ENCODE results near the gene SBF2.

Gene SBF2

DNA sequence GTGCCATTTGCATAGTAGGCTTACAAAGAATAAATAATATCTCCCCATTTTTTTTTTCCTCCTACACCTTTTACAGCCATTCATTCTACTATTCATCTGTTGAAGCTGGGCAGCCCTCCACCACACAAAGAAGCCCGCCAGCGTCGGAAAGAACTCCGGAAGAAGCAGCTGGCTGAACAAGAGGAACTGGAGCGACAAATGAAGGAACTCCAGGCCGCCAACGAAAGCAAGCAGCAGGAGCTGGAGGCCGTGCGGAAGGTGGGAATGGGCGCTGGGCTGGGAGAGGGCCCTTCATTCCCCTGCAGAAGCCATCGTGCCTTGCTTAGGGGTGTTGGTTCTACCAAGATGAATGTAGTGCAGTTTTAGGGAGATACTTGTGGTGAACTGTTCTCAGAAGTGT lies 561.6 kb downstream of the SBF2 start:
- TF ChIP-seq, protein P1, sequence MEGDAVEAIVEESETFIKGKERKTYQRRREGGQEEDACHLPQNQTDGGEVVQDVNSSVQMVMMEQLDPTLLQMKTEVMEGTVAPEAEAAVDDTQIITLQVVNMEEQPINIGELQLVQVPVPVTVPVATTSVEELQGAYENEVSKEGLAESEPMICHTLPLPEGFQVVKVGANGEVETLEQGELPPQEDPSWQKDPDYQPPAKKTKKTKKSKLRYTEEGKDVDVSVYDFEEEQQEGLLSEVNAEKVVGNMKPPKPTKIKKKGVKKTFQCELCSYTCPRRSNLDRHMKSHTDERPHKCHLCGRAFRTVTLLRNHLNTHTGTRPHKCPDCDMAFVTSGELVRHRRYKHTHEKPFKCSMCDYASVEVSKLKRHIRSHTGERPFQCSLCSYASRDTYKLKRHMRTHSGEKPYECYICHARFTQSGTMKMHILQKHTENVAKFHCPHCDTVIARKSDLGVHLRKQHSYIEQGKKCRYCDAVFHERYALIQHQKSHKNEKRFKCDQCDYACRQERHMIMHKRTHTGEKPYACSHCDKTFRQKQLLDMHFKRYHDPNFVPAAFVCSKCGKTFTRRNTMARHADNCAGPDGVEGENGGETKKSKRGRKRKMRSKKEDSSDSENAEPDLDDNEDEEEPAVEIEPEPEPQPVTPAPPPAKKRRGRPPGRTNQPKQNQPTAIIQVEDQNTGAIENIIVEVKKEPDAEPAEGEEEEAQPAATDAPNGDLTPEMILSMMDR (IDR thresholded peaks at IDR 0.05; ENCODE audit: insufficient read depth, low read depth, low read length, missing control alignments) = no peak
- no peak for DNase-seq (ENCODE audit: low read depth)
- H3K4me3 ChIP-seq (ENCODE audit: low read depth, low read length) = no peak overlapping the region

DNA sequence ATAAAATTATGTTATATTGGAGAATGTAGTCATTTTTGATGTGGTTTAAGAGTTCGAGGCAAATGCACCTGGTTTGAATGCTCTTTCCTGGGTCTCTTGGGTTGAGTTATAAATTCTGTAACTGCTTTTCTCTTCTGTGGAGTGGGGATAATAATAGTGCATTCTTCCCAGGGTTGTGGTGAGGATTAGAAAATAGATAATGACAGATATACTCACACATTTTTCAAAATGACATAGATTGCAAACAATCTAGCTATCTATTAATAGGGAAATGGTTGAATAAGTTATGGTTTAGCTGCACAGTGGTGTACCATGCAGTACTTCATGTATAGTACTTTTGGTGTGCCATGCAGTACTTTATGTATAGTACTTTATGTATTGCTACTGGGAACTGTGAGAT lies 562.8 kb downstream of the SBF2 start:
- TF ChIP-seq, protein P1 (IDR thresholded peaks at IDR 0.05; ENCODE audit: insufficient read depth, low read depth, low read length, missing control alignments) = no peak
- no peak overlapping the region for H3K4me3 ChIP-seq (ENCODE audit: low read depth, low read length)
- no peak for DNase-seq (ENCODE audit: low read depth)
